HCT116 (cell line): ENCODE results near the gene BBS2. TPM values are rescaled to one million over a fixed set of nuclear protein-coding genes. Genes with fewer than 3 reads are reported as not detected.

Experiments used
- ATAC-seq: fragments of 200-7000 bp; cut with Tn5 transposase; 2 replicates; pipeline ENCODE4 v1.9.1; 2020; ENCODE audit warnings: mild to moderate bottlenecking, moderate library complexity
- BruUV-seq: library from RNA; stranded (reverse); fragments of 400-500 nt; replicated peaks from 2 replicates; lab custom pipeline; 2021; lab: Mats Ljungman, UMichigan
- CTCF ChIA-PET: fragments of 300-600 bp; sonication (Branson Sonifier 250); formaldehyde crosslinking; loops from one replicate; lab custom pipeline; 2021; ENCODE audit warnings: antibody characterized with exemption; lab: Charles Lee
- POLR2A ChIA-PET: fragments of 300-600, 350-600 bp; sonication (Branson Sonifier 250); formaldehyde crosslinking; loops from one replicate; lab custom pipeline; 2021; ENCODE audit warnings: antibody characterized with exemption; lab: Charles Lee
- RAD21 ChIA-PET, 2 experiments: fragments of 300-600 bp; sonication (Branson Sonifier 250); formaldehyde crosslinking; loops; one replicate each; lab custom pipeline; 2023; ENCODE audit warnings: low total read pairs in 2 of 2; ENCODE audit not compliant: uncharacterized antibody in 2 of 2, unreplicated experiment in 2 of 2, low non-redundant PET in 1 of 2; lab: Charles Lee
- DNase-seq: peaks from one replicate; pipeline ENCODE4 v3.0.0-alpha.2; 2010; ENCODE audit warnings: low read depth, low spot score
- H2AFZ ChIP-seq: fragments of 200-600 bp; shearing (Covaris generic), sonication (generic); 2 replicates; pipeline ENCODE4 v1.6.1; 2017; ENCODE audit warnings: low read depth, mixed run types, mixed read lengths, antibody characterized with exemption, low read length; ENCODE audit not compliant: poor library complexity, severe bottlenecking
- H3K27ac ChIP-seq: 2 replicates; pipeline ENCODE4 v1.5.1; 2012; ENCODE audit warnings: low read depth, low read length
- H3K27me3 ChIP-seq: fragments of 200-600 bp; sonication (generic); 2 replicates; pipeline ENCODE4 v1.6.1; 2016; ENCODE audit warnings: mixed run types, low read length, mixed read lengths; ENCODE audit not compliant: insufficient read depth
- H3K36me3 ChIP-seq, 2 experiments: fragments of 200-500 bp in 1 of 2; fragments of 200-600 bp in 1 of 2; sonication (Bioruptor generic) in 1 of 2; sonication (generic) in 1 of 2; 2 replicates each; pipeline versions ENCODE4 v1.5.1 to v1.6.1; 2014 to 2016; ENCODE audit warnings: low read length in 2 of 2, inconsistent platforms in 1 of 2, mixed read lengths in 1 of 2, mixed run types in 1 of 2; ENCODE audit not compliant: insufficient read depth in 2 of 2, control insufficient read depth in 1 of 2
- H3K4me1 ChIP-seq, 2 experiments: fragments of 200-600 bp in 1 of 2; sonication (generic) in 1 of 2; 2 replicates each; pipeline versions ENCODE4 v1.5.1 to v1.6.1; 2012 to 2017; ENCODE audit warnings: low read length in 2 of 2, inconsistent platforms in 1 of 2, mild to moderate bottlenecking in 1 of 2, mixed read lengths in 1 of 2, mixed run types in 1 of 2, moderate library complexity in 1 of 2; ENCODE audit not compliant: insufficient read depth in 2 of 2, control insufficient read depth in 1 of 2
- H3K4me2 ChIP-seq: fragments of 200-600 bp; sonication (generic); 2 replicates; pipeline ENCODE4 v1.6.1; 2017; ENCODE audit warnings: mixed run types, low read length, mixed read lengths
- H3K4me3 ChIP-seq, 2 experiments: fragments of 200-600 bp in 1 of 2; sonication (generic) in 1 of 2; replicated peaks in 1 of 2; 2 replicates each; pipeline ENCODE4 v1.5.1; 2011 to 2016; ENCODE audit warnings: low read length in 2 of 2, control low read depth in 1 of 2, low read depth in 1 of 2, mild to moderate bottlenecking in 1 of 2, mixed read lengths in 1 of 2, mixed run types in 1 of 2
- H3K79me2 ChIP-seq: fragments of 200-600 bp; sonication (generic); 2 replicates; pipeline ENCODE4 v1.6.1; 2017; ENCODE audit warnings: mild to moderate bottlenecking, mixed run types, low read length, moderate library complexity, mixed read lengths; ENCODE audit not compliant: insufficient read depth
- H3K9ac ChIP-seq: fragments of 200-600 bp; sonication (generic); 2 replicates; pipeline ENCODE4 v1.6.1; 2016; ENCODE audit warnings: low read length, mixed read lengths
- H3K9me2 ChIP-seq: fragments of 200-600 bp; sonication (generic), shearing (Covaris generic); 2 replicates; pipeline ENCODE4 v1.6.1; 2017; ENCODE audit warnings: mixed run types, mild to moderate bottlenecking, moderate library complexity; ENCODE audit not compliant: insufficient read depth
- H3K9me3 ChIP-seq, 2 experiments: fragments of 200-500 bp in 1 of 2; fragments of 200-600 bp in 1 of 2; sonication (Bioruptor generic) in 1 of 2; sonication (generic) in 1 of 2; 2 replicates each; pipeline ENCODE4 v1.6.1; 2014 to 2017; ENCODE audit warnings: low read length in 2 of 2, mixed read lengths in 2 of 2, inconsistent platforms in 1 of 2, low read depth in 1 of 2, mild to moderate bottlenecking in 1 of 2, mixed run types in 1 of 2, moderate library complexity in 1 of 2; ENCODE audit not compliant: control insufficient read depth in 1 of 2, insufficient read depth in 1 of 2
- H4K20me1 ChIP-seq: fragments of 200-600 bp; sonication (generic), shearing (Covaris generic); 2 replicates; pipeline ENCODE4 v1.6.1; 2017; ENCODE audit warnings: mixed run types, mild to moderate bottlenecking, moderate library complexity; ENCODE audit not compliant: insufficient read depth
- CBX3 ChIP-seq: IDR thresholded peaks from 2 replicates; pipeline ENCODE4 v1.6.1; 2012; ENCODE audit warnings: low read depth
- CEBPB ChIP-seq: IDR thresholded peaks from 2 replicates; pipeline ENCODE4 v1.6.1; 2012; ENCODE audit warnings: low read depth
- EGR1 ChIP-seq: IDR thresholded peaks from 2 replicates; pipeline ENCODE4 v1.6.1; 2012; ENCODE audit warnings: low read depth
- ELF1 ChIP-seq: IDR thresholded peaks from 2 replicates; pipeline ENCODE4 v1.6.1; 2012; ENCODE audit warnings: low read depth, borderline replicate concordance
- EZH2 ChIP-seq: fragments of 200-600 bp; sonication (generic); IDR thresholded peaks from 2 replicates; pipeline ENCODE4 v1.6.1; 2017; ENCODE audit warnings: antibody characterized with exemption, mixed run types
- EZH2phosphoT487 ChIP-seq: fragments of 200-600 bp; IDR thresholded peaks from 2 replicates; pipeline ENCODE4 v1.6.1; 2018; ENCODE audit warnings: antibody characterized with exemption, borderline replicate concordance
- POLR2A ChIP-seq: IDR thresholded peaks from 2 replicates; pipeline ENCODE4 v1.7.0; 2011; ENCODE audit warnings: borderline replicate concordance; ENCODE audit not compliant: insufficient read depth, insufficient read length; ENCODE audit errors: extremely low read depth
- SIN3A ChIP-seq: IDR thresholded peaks from 2 replicates; pipeline ENCODE4 v1.6.1; 2012; ENCODE audit warnings: low read depth
- intact Hi-C: fragments of 100-400 bp; cut with micrococcal nuclease; formaldehyde crosslinking; loops from 2 replicates; pipeline ENCODE4 v1.10.0; 2022
- total RNA-seq: library from RNA; stranded (reverse); gene quantifications from one replicate; pipeline ENCODE4 v1.2.1, GENCODE V29; 2021; ENCODE audit not compliant: unreplicated experiment
- TF ChIP-seq, protein P1 (sequence below), 3 experiments: fragments of 200-600 bp in 1 of 3; sonication (generic) in 1 of 3; IDR thresholded peaks in 2 of 3; conservative IDR thresholded peaks in 1 of 3; 2 replicates each; pipeline ENCODE4 v1.5.1; 2012 to 2017; ENCODE audit warnings: low read depth in 2 of 3, low read length in 2 of 3, antibody characterized with exemption in 1 of 3, borderline replicate concordance in 1 of 3, control low read depth in 1 of 3, mild to moderate bottlenecking in 1 of 3, mixed read lengths in 1 of 3, mixed run types in 1 of 3, moderate library complexity in 1 of 3; ENCODE audit not compliant: insufficient read depth in 1 of 3
- TF ChIP-seq, protein P2 (sequence below): IDR thresholded peaks from 2 replicates; pipeline ENCODE4 v1.6.1; 2012; ENCODE audit warnings: low read depth

The BBS2 gene
- total RNA-seq, 1 experiment from 2014 or later: 26.7 TPM

DNA sequence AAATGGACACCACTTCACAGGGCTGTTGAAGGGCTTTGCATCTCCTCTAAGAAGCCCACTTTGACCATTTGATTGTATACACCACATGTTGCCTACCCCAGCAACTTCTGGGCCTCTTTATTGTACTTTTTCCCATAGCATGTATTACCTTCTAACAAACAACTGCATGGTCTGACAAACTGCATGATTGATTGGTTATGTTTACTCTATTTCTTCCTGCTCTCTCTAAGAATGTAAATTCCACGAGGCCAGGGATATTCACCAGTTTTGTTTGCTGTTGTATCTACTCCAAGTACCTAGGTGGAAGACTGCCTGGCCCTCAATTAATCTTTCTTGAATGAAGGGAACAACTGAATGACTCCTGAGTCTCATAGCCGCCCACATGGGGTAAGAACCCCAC, 22.2 kb upstream of the BBS2 start (continued):
- TF ChIP-seq, protein P1, sequence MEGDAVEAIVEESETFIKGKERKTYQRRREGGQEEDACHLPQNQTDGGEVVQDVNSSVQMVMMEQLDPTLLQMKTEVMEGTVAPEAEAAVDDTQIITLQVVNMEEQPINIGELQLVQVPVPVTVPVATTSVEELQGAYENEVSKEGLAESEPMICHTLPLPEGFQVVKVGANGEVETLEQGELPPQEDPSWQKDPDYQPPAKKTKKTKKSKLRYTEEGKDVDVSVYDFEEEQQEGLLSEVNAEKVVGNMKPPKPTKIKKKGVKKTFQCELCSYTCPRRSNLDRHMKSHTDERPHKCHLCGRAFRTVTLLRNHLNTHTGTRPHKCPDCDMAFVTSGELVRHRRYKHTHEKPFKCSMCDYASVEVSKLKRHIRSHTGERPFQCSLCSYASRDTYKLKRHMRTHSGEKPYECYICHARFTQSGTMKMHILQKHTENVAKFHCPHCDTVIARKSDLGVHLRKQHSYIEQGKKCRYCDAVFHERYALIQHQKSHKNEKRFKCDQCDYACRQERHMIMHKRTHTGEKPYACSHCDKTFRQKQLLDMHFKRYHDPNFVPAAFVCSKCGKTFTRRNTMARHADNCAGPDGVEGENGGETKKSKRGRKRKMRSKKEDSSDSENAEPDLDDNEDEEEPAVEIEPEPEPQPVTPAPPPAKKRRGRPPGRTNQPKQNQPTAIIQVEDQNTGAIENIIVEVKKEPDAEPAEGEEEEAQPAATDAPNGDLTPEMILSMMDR (IDR thresholded peaks at IDR 0.05 in 2 of 3, conservative IDR thresholded peaks at IDR 0.05 in 1 of 3; ENCODE audit: borderline replicate concordance in 1 of 3, insufficient read depth in 1 of 3, low read depth in 2 of 3, low read length in 2 of 3): no peak

DNA sequence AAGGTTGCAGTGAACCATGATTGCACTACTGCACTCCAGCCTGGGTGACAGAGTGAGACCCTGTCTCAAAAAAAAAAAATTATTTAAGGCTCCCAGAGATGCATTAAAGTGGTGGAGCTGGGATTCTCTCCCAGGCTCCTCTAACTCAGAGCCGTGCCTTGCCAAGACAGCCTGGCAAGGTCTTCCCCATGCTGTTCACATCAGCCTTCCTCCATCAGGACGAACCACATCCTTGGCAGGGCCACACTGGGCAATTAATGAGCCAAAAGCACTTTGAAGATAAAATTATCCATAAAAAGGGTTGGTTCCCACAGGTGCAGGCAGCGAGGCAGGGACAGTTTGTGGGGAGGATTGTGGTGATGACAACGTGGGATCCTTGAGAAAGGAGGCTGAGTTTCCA, 19.8 kb upstream of the BBS2 start:
- Histone ChIP-seq H3K9ac (no peak overlapping the region), H4K20me1 (no peaks in the 10 kb centered on the region), H3K27ac (no peak overlapping the region), H3K9me3 (no peaks in the 10 kb centered on the region), H3K9me2 (no peaks in the 10 kb centered on the region), H3K4me3 (no peak overlapping the region), H3K4me2 (no peak overlapping the region), H2AFZ (no peak overlapping the region), H3K36me3 (no peaks in the 10 kb centered on the region), H3K4me1 (peaks cover 0 to 3% of the 10 kb centered on the region in 2 experiments; a peak in 1 of 4 replicates), H3K79me2 (no peaks in the 10 kb centered on the region), H3K27me3 (no peaks in the 10 kb centered on the region; the same call in 1 of the 2 replicates)
- no peak for DNase-seq
- no TSS peak for BruUV-seq
- no peak for ATAC-seq
- ChIA-PET RAD21 (no interaction called here), CTCF (no interaction called here), POLR2A (no interaction called here)
- TF ChIP-seq CBX3 (no peak), POLR2A (no peak), CEBPB (no peak), ELF1 (no peak)
- intact Hi-C loops: no loop called here

DNA sequence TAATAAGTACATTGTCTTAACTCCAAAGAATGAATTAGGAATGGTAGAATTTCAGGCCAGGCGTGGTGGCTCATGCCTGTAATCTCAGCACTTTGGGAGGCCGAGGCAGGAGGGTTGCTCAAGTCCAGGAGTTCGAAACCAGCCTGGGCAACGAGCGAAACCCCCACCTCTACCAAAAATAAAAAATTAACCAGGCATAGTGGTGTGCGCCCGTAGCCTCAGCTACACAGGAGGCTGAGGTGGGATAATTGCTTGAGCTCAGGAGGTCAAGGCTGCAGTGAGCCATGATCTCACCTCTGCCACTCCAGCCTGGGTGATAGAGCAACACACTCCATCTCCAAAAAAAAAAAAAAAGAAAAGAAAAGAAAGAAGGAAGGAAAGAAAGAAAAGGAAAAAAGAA, 18.5 kb upstream of the BBS2 start:
- Histone ChIP-seq H2AFZ (no peak overlapping the region), H3K27ac (no peak overlapping the region), H4K20me1 (no peaks in the 10 kb centered on the region), H3K9ac (no peak overlapping the region), H3K9me3 (no peaks in the 10 kb centered on the region), H3K36me3 (no peaks in the 10 kb centered on the region), H3K4me3 (no peak overlapping the region), H3K79me2 (no peaks in the 10 kb centered on the region), H3K4me2 (no peak overlapping the region), H3K9me2 (no peaks in the 10 kb centered on the region), H3K27me3 (no peaks in the 10 kb centered on the region; the same call in 1 of the 2 replicates), H3K4me1 (peaks cover 0 to under 1% of the 10 kb centered on the region in 2 experiments; a peak in 1 of 4 replicates)
- ChIA-PET RAD21 (no interaction called here), CTCF (no interaction called here), POLR2A (no interaction called here)
- intact Hi-C loops: no loop called here
- ATAC-seq (no peak), DNase-seq (no peak)
- no TSS peak for BruUV-seq
- TF ChIP-seq EZH2phosphoT487 (no peak), EGR1 (no peak), EZH2 (no peak), ELF1 (no peak), CEBPB (no peak), SIN3A (no peak), POLR2A (no peak)
- TF ChIP-seq, protein P2, sequence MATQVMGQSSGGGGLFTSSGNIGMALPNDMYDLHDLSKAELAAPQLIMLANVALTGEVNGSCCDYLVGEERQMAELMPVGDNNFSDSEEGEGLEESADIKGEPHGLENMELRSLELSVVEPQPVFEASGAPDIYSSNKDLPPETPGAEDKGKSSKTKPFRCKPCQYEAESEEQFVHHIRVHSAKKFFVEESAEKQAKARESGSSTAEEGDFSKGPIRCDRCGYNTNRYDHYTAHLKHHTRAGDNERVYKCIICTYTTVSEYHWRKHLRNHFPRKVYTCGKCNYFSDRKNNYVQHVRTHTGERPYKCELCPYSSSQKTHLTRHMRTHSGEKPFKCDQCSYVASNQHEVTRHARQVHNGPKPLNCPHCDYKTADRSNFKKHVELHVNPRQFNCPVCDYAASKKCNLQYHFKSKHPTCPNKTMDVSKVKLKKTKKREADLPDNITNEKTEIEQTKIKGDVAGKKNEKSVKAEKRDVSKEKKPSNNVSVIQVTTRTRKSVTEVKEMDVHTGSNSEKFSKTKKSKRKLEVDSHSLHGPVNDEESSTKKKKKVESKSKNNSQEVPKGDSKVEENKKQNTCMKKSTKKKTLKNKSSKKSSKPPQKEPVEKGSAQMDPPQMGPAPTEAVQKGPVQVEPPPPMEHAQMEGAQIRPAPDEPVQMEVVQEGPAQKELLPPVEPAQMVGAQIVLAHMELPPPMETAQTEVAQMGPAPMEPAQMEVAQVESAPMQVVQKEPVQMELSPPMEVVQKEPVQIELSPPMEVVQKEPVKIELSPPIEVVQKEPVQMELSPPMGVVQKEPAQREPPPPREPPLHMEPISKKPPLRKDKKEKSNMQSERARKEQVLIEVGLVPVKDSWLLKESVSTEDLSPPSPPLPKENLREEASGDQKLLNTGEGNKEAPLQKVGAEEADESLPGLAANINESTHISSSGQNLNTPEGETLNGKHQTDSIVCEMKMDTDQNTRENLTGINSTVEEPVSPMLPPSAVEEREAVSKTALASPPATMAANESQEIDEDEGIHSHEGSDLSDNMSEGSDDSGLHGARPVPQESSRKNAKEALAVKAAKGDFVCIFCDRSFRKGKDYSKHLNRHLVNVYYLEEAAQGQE: no peak
- TF ChIP-seq, protein P1 (IDR thresholded peaks at IDR 0.05 in 2 of 3, conservative IDR thresholded peaks at IDR 0.05 in 1 of 3; ENCODE audit: borderline replicate concordance in 1 of 3, insufficient read depth in 1 of 3, low read depth in 2 of 3, low read length in 2 of 3): no peak
